HEK293 (cell line): ENCODE data around the gene CRYBG1.

Experiments
- CTCF ChIA-PET: fragments of 350-600 bp; formaldehyde crosslinking; extraction: SDS; loops from one replicate; lab custom pipeline; 2021; ENCODE audit warnings: antibody characterized with exemption; lab: Yijun Ruan, JAX
- POLR2A ChIA-PET: fragments of 300-600 bp; formaldehyde crosslinking; extraction: SDS; loops from one replicate; lab custom pipeline; 2020; ENCODE audit warnings: antibody characterized with exemption, inconsistent platforms; lab: Yijun Ruan, JAX
- H3K27ac ChIP-seq: fragments of 200-500 bp; sonication (Bioruptor generic); 2 replicates; pipeline ENCODE4 v1.5.1; 2014; ENCODE audit warnings: low read depth, low read length, control low read depth, inconsistent platforms; ENCODE audit errors: extremely low read depth
- H3K36me3 ChIP-seq, 2 experiments: fragments of 200-500 bp in 1 of 2; sonication (Bioruptor generic) in 1 of 2; 1 replicate in 1 of 2; 2 replicates in 1 of 2; pipeline ENCODE4 v1.5.1; 2014 to 2017; ENCODE audit warnings: inconsistent platforms in 2 of 2, low read length in 2 of 2; ENCODE audit not compliant: control insufficient read depth in 2 of 2, insufficient read depth in 1 of 2
- H3K4me1 ChIP-seq: fragments of 200-500 bp; sonication (Bioruptor generic); 2 replicates; pipeline ENCODE4 v1.5.1; 2014; ENCODE audit warnings: mild to moderate bottlenecking, low read length, inconsistent platforms; ENCODE audit not compliant: control insufficient read depth, insufficient read depth
- H3K4me3 ChIP-seq: 2 replicates; pipeline ENCODE4 v1.5.1; 2011; ENCODE audit warnings: low read depth, mild to moderate bottlenecking, control low read depth, low read length, moderate library complexity
- H3K9me3 ChIP-seq: fragments of 200-500 bp; sonication (Bioruptor generic); 2 replicates; pipeline ENCODE4 v1.5.1; 2014; ENCODE audit warnings: low read depth, low read length, inconsistent platforms; ENCODE audit not compliant: control insufficient read depth, insufficient read depth
- CTCF ChIP-seq: fragments of 450-650 bp; formaldehyde crosslinking; IDR thresholded peaks from 2 replicates; pipeline ENCODE4 v1.5.1; 2016; ENCODE audit warnings: missing biosample characterization, missing genetic modification characterization
- INSM2 ChIP-seq: fragments of 450-650 bp; formaldehyde crosslinking; IDR thresholded peaks from 2 replicates; pipeline ENCODE4 v1.5.1; 2016; ENCODE audit warnings: missing biosample characterization, missing genetic modification characterization
- KLF16 ChIP-seq: fragments of 450-650 bp; formaldehyde crosslinking; IDR thresholded peaks from 2 replicates; pipeline ENCODE4 v1.5.1; 2017; ENCODE audit warnings: missing biosample characterization, missing genetic modification characterization
- KLF7 ChIP-seq: fragments of 450-650 bp; formaldehyde crosslinking; IDR thresholded peaks from 2 replicates; pipeline ENCODE4 v1.5.1; 2016; ENCODE audit warnings: missing biosample characterization, missing genetic modification characterization, borderline replicate concordance
- OVOL3 ChIP-seq: fragments of 450-650 bp; formaldehyde crosslinking; IDR thresholded peaks from 2 replicates; pipeline ENCODE4 v1.5.1; 2016; ENCODE audit warnings: missing biosample characterization, missing genetic modification characterization
- PBX3 ChIP-seq: sonication (generic); formaldehyde crosslinking; IDR thresholded peaks from 2 replicates; pipeline ENCODE4 v1.8.1; 2022; ENCODE audit warnings: mild to moderate bottlenecking, moderate library complexity, missing genetic modification reagents
- SP2 ChIP-seq: fragments of 450-650 bp; formaldehyde crosslinking; IDR thresholded peaks from 2 replicates; pipeline ENCODE4 v1.5.1; 2016; ENCODE audit warnings: missing biosample characterization, missing genetic modification characterization
- ZNF16 ChIP-seq: fragments of 450-650 bp; formaldehyde crosslinking; IDR thresholded peaks from 2 replicates; pipeline ENCODE4 v1.5.1; 2016; ENCODE audit warnings: low read depth, missing biosample characterization, missing genetic modification characterization
- ZNF18 ChIP-seq: fragments of 450-650 bp; formaldehyde crosslinking; IDR thresholded peaks from 2 replicates; pipeline ENCODE4 v1.5.1; 2016; ENCODE audit warnings: missing biosample characterization, missing genetic modification characterization
- ZNF24 ChIP-seq: fragments of 450-650 bp; formaldehyde crosslinking; IDR thresholded peaks from 2 replicates; pipeline ENCODE4 v1.5.1; 2016; ENCODE audit warnings: missing biosample characterization, missing genetic modification characterization
- ZNF248 ChIP-seq: fragments of 450-650 bp; formaldehyde crosslinking; IDR thresholded peaks from 2 replicates; pipeline ENCODE4 v1.5.1; 2017; ENCODE audit warnings: missing biosample characterization, missing genetic modification characterization
- ZNF26 ChIP-seq: fragments of 450-650 bp; formaldehyde crosslinking; IDR thresholded peaks from 2 replicates; pipeline ENCODE4 v1.5.1; 2016; ENCODE audit warnings: missing biosample characterization, missing genetic modification characterization
- ZNF280C ChIP-seq: fragments of 450-650 bp; formaldehyde crosslinking; IDR thresholded peaks from 2 replicates; pipeline ENCODE4 v1.5.1; 2016; ENCODE audit warnings: missing biosample characterization, missing genetic modification characterization
- ZNF530 ChIP-seq: fragments of 450-650 bp; formaldehyde crosslinking; IDR thresholded peaks from 2 replicates; pipeline ENCODE4 v1.5.1; 2016; ENCODE audit warnings: low read depth, missing biosample characterization, missing genetic modification characterization
- ZNF558 ChIP-seq: fragments of 450-650 bp; formaldehyde crosslinking; IDR thresholded peaks from 2 replicates; pipeline ENCODE4 v1.5.1; 2016; ENCODE audit warnings: missing biosample characterization, missing genetic modification characterization
- ZNF660 ChIP-seq: fragments of 450-650 bp; IDR thresholded peaks from 2 replicates; pipeline ENCODE4 v1.5.1; 2018; ENCODE audit warnings: missing biosample characterization, mild to moderate bottlenecking, missing genetic modification characterization
- ZNF776 ChIP-seq: fragments of 450-650 bp; formaldehyde crosslinking; IDR thresholded peaks from 2 replicates; pipeline ENCODE4 v1.5.0; 2017; ENCODE audit warnings: missing biosample characterization, missing genetic modification characterization, borderline replicate concordance
- ZNF830 ChIP-seq: fragments of 450-650 bp; IDR thresholded peaks from 2 replicates; pipeline ENCODE4 v1.5.0; 2018; ENCODE audit warnings: missing biosample characterization, missing genetic modification characterization, low read depth, mild to moderate bottlenecking, moderate library complexity

Gene CRYBG1

GRCh38 chr6:106356378-106356777 is 4.1 kb upstream of the CRYBG1 start:
- TF ChIP-seq ZNF248 (tag by site-specific recombination), result no peak
- no peak for TF ChIP-seq ZNF530 (tag by site-specific recombination)
- TF ChIP-seq KLF7 (tag by site-specific recombination), result no peak
- no peak for TF ChIP-seq ZNF280C (tag by site-specific recombination)
- no peak for TF ChIP-seq ZNF18 (tag by site-specific recombination)
- TF ChIP-seq CTCF, result no peak
- TF ChIP-seq ZNF558 (tag by site-specific recombination), result no peak
- no peak for TF ChIP-seq ZNF776 (tag by site-specific recombination)
- no peak for TF ChIP-seq OVOL3 (tag by site-specific recombination)
- no peak for TF ChIP-seq ZNF830 (tag by site-specific recombination)
- TF ChIP-seq KLF16, result no peak
- no peak for TF ChIP-seq SP2
- no peak for TF ChIP-seq INSM2 (tag by site-specific recombination)
- TF ChIP-seq ZNF660, result no peak
- no peak for TF ChIP-seq ZNF26 (tag by site-specific recombination)
- TF ChIP-seq PBX3 (CRISPR knock-in tag), result no peak
- no peak for TF ChIP-seq ZNF16 (tag by site-specific recombination)
- no peak for TF ChIP-seq ZNF24
- Histone ChIP-seq H3K9me3 (no peaks in the 10 kb centered on the region), H3K27ac (no peak overlapping the region), H3K4me1 (0 out of 2 replicates have a peak, but pooled peaks cover 2% of the 10 kb centered on the region), H3K36me3 (no peaks in the 10 kb centered on the region), H3K4me3 (no peak overlapping the region)
- ChIA-PET POLR2A (no interaction called here), CTCF (interaction anchor here (0.7 to 2.1 kb wide), 6 partner anchors 9 to 266 kb away, joined by 3 to 10 read pairs (median 6); no protein-coding TSS in a partner anchor)
